ENCODE results near the gene PDZD4. TPM values are rescaled to one million over a fixed set of nuclear protein-coding genes. Genes with fewer than 3 reads are reported as not detected.

Gene PDZD4
- total RNA-seq, 1 experiment from 2014 or later: 0.26 TPM

DNA sequence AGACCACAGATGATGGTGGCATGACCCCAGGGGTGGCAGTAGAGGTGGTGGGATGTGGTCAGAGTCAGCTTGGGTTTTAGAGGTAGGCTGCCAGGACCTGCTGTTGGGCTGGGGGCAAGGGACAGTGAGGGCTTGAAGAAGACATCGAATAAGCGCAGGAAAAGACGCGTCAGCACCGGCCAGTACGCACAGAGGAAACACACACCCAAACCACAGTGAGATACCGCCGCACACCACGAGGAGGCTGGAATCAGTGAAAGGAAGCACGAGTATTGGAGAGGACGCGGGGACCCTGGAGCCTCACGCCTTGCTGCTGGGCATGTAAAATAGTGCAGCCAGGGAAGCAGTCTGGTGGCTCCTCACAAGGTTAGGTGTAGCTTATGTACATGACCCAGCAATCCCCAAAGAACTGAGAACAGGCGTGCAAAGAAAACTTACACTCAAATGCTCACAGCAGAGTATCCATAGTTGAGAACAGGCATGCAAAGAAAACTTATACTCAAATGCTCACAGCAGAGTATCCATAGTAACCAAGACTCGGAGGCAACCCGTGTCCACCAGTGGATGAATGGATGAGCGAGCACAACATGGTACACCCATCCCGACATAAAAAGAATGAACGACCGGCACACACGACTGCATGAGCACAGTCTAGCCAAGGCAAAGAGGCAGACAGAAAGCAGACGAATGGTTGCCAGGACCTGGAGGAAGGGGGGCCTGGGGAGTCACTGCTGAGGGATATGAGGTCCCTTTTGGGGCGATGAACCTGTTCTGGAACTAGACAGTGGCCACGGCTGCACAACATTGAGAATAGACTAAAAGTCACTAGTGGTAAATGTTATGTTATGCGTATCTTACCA is 13.3 kb downstream of the PDZD4 start:
- CTCF ChIA-PET: no interaction called here
- no peak overlapping the region for H3K4me3 ChIP-seq (ENCODE audit: low read length)
- no TSS peak for BruUV-seq (replicated peaks)
- ATAC-seq: no peak
- intact Hi-C loops (cut with micrococcal nuclease): no loop called here
- H2AFZ ChIP-seq (ENCODE audit: low read length): no peak overlapping the region
- POLR2A ChIA-PET (ENCODE audit: unreplicated experiment): no interaction called here
- no peaks in the 10 kb centered on the region for H3K36me3 ChIP-seq (ENCODE audit: low read depth, low read length)
- no peak for DNase-seq
- no peaks in the 10 kb centered on the region for H3F3A ChIP-seq (ENCODE audit: low read length, unreplicated experiment)
- no peak overlapping the region for H3K9ac ChIP-seq (ENCODE audit: low read length)
- H3K4me2 ChIP-seq (ENCODE audit: low read length): no peak overlapping the region
- H3K79me2 ChIP-seq (ENCODE audit: low read length): no peaks in the 10 kb centered on the region
- TF ChIP-seq, protein P1, sequence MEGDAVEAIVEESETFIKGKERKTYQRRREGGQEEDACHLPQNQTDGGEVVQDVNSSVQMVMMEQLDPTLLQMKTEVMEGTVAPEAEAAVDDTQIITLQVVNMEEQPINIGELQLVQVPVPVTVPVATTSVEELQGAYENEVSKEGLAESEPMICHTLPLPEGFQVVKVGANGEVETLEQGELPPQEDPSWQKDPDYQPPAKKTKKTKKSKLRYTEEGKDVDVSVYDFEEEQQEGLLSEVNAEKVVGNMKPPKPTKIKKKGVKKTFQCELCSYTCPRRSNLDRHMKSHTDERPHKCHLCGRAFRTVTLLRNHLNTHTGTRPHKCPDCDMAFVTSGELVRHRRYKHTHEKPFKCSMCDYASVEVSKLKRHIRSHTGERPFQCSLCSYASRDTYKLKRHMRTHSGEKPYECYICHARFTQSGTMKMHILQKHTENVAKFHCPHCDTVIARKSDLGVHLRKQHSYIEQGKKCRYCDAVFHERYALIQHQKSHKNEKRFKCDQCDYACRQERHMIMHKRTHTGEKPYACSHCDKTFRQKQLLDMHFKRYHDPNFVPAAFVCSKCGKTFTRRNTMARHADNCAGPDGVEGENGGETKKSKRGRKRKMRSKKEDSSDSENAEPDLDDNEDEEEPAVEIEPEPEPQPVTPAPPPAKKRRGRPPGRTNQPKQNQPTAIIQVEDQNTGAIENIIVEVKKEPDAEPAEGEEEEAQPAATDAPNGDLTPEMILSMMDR (conservative IDR thresholded peaks at IDR 0.05; ENCODE audit: low read depth, low read length): no peak
- TF ChIP-seq EZH2 (IDR thresholded peaks at IDR 0.05; ENCODE audit: low read length, unreplicated experiment) (no peak), EZH2phosphoT487 (IDR thresholded peaks at IDR 0.05; ENCODE audit: borderline replicate concordance, low read length) (no peak)
- no peaks in the 10 kb centered on the region for H3K9me3 ChIP-seq (ENCODE audit: low read length)
- H3K9me2 ChIP-seq (replicated peaks; ENCODE audit: low read length): no peaks in the 10 kb centered on the region
- H3K4me1 ChIP-seq (ENCODE audit: insufficient read depth, low read length): no peaks in the 10 kb centered on the region; the same call in 1 of the 2 replicates
- no peaks in the 10 kb centered on the region for H3K27me3 ChIP-seq (ENCODE audit: low read length)
- no peak overlapping the region for H3K27ac ChIP-seq (ENCODE audit: low read length)
- H4K20me1 ChIP-seq (ENCODE audit: low read length): no peaks in the 10 kb centered on the region

DNA sequence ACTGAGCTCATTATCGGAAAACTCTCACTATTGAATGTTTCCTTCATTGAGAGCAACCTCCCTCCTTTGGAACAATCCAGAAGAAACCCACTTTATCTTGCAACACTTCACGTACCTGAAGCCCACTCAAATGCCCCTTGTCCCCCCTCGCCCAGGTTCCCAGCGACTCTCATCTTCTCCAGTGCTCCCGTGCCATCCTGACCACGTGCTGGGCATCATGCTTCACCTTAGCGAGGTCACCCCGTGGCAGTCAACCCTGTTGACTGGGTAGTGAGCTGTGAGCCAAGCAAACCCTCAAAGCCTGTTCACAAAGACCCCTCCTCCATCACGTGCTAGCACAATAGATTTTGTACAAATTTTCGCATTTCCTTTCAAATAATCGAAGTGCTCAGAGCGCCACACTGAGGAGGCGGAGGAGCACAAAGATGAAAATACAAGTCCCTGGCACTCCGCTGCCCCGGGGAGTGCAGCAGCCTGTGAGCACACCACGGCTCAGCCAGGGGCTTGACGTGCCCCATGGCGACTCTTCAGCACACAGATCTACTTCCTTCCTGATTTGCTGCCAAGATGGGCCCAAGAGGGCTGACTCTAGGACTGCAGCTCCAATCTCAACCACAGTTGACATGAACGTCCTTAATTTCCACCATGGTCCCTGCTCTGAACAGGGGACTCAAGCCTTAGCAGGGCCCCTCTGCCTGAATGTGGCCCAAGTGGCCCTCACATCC is 15.6 kb downstream of the PDZD4 start:
- Histone ChIP-seq H2AFZ (ENCODE audit: low read length) (no peak overlapping the region), H3K27me3 (ENCODE audit: low read length) (no peaks in the 10 kb centered on the region), H3K36me3 (ENCODE audit: low read depth, low read length) (no peaks in the 10 kb centered on the region), H3K9me3 (ENCODE audit: low read length) (no peaks in the 10 kb centered on the region), H3K4me1 (ENCODE audit: insufficient read depth, low read length) (no peaks in the 10 kb centered on the region; the same call in 1 of the 2 replicates), H3K4me3 (ENCODE audit: low read length) (no peak overlapping the region), H3K4me2 (ENCODE audit: low read length) (no peak overlapping the region), H3K9me2 (replicated peaks; ENCODE audit: low read length) (no peaks in the 10 kb centered on the region), H3K27ac (ENCODE audit: low read length) (no peak overlapping the region), H3K79me2 (ENCODE audit: low read length) (no peaks in the 10 kb centered on the region), H3F3A (ENCODE audit: low read length, unreplicated experiment) (no peaks in the 10 kb centered on the region), H4K20me1 (ENCODE audit: low read length) (no peaks in the 10 kb centered on the region), H3K9ac (ENCODE audit: low read length) (no peak overlapping the region)
- intact Hi-C loops (cut with micrococcal nuclease): no loop called here
- DNase-seq (no peak), ATAC-seq (no peak)
- ChIA-PET POLR2A (ENCODE audit: unreplicated experiment) (no interaction called here), CTCF (no interaction called here)
- BruUV-seq (replicated peaks): no TSS peak
- TF ChIP-seq EZH2phosphoT487 (IDR thresholded peaks at IDR 0.05; ENCODE audit: borderline replicate concordance, low read length) (no peak), EZH2 (IDR thresholded peaks at IDR 0.05; ENCODE audit: low read length, unreplicated experiment) (no peak)
- TF ChIP-seq, protein P1 (conservative IDR thresholded peaks at IDR 0.05; ENCODE audit: low read depth, low read length): no peak

DNA sequence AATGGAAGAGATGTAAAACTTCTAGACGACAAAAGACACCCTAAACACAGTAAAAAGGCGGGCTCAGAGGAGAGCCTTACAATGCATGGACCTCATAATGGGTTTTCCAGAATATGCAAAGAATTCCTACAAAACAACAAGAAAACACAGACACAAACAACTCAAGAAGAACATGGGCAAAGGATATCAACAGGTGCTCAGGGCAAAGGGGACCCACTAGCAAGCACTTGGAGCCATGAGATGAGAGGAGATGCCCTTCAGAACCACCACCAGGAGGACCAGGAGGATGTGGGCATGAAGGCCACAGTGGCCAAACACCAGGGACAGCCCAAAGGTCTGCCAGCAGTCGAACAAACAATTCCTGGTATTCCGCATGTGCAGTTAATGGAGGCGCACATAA is 17.2 kb downstream of the PDZD4 start:
- no peak for DNase-seq
- H3K9me2 ChIP-seq (replicated peaks; ENCODE audit: low read length): no peaks in the 10 kb centered on the region
- ATAC-seq: no peak
- no TSS peak for BruUV-seq (replicated peaks)
- no peaks in the 10 kb centered on the region for H3K4me1 ChIP-seq (ENCODE audit: insufficient read depth, low read length)
- H3K9ac ChIP-seq (ENCODE audit: low read length): no peak overlapping the region
- ChIA-PET POLR2A (ENCODE audit: unreplicated experiment) (no interaction called here), CTCF (no interaction called here)
- TF ChIP-seq, protein P1 (conservative IDR thresholded peaks at IDR 0.05; ENCODE audit: low read depth, low read length): no peak
- TF ChIP-seq EZH2phosphoT487 (IDR thresholded peaks at IDR 0.05; ENCODE audit: borderline replicate concordance, low read length): no peak
- TF ChIP-seq EZH2 (IDR thresholded peaks at IDR 0.05; ENCODE audit: low read length, unreplicated experiment): no peak
- no peaks in the 10 kb centered on the region for H3F3A ChIP-seq (ENCODE audit: low read length, unreplicated experiment)
- H2AFZ ChIP-seq (ENCODE audit: low read length): no peak overlapping the region
- no peak overlapping the region for H3K4me2 ChIP-seq (ENCODE audit: low read length)
- H3K36me3 ChIP-seq (ENCODE audit: low read depth, low read length): no peaks in the 10 kb centered on the region
- no peak overlapping the region for H3K27ac ChIP-seq (ENCODE audit: low read length)
- intact Hi-C loops (cut with micrococcal nuclease): no loop called here
- no peaks in the 10 kb centered on the region for H3K9me3 ChIP-seq (ENCODE audit: low read length)
- no peaks in the 10 kb centered on the region for H4K20me1 ChIP-seq (ENCODE audit: low read length)
- H3K4me3 ChIP-seq (ENCODE audit: low read length): no peak overlapping the region
- no peaks in the 10 kb centered on the region for H3K27me3 ChIP-seq (ENCODE audit: low read length)
- H3K79me2 ChIP-seq (ENCODE audit: low read length): no peaks in the 10 kb centered on the region
